CD8-positive, alpha-beta memory T cell (primary cell): ENCODE data around the gene LRRC3. TPM values are rescaled to one million over a fixed set of nuclear protein-coding genes. Genes with fewer than 3 reads are reported as not detected.

Experiments
- CTCF ChIA-PET: fragments of 350-600 bp; sonication (Branson Sonifier 250); formaldehyde crosslinking; loops from one replicate; lab custom pipeline; 2021; ENCODE audit warnings: antibody characterized with exemption; lab: Charles Lee
- POLR2A ChIA-PET: fragments of 350-600 bp; sonication (Branson Sonifier 250); formaldehyde crosslinking; loops from one replicate; lab custom pipeline; 2021; ENCODE audit warnings: antibody characterized with exemption; lab: Charles Lee
- DNase-seq, 5 donors: peaks; one replicate each; pipeline versions ENCODE4 v3.0.0 to v3.0.0-alpha.2; 2020 to 2022; ENCODE audit warnings: mixed read lengths in 1 of 5
- H3K27ac ChIP-seq: one replicate; pipeline ENCODE4 v1.7.0; 2013; ENCODE audit warnings: low read depth, mild to moderate bottlenecking, low read length, moderate library complexity
- H3K27me3 ChIP-seq: 2 replicates; pipeline ENCODE4 v1.7.0; 2013; ENCODE audit warnings: low read length, mild to moderate bottlenecking; ENCODE audit not compliant: insufficient read depth, poor library complexity, severe bottlenecking
- H3K36me3 ChIP-seq: 2 replicates; pipeline ENCODE4 v1.7.0; 2013; ENCODE audit warnings: mild to moderate bottlenecking, low read length, moderate library complexity; ENCODE audit not compliant: insufficient read depth
- H3K4me1 ChIP-seq: 2 replicates; pipeline ENCODE4 v1.7.0; 2013; ENCODE audit warnings: mild to moderate bottlenecking, low read length, moderate library complexity; ENCODE audit not compliant: insufficient read depth
- H3K4me3 ChIP-seq: 2 replicates; pipeline ENCODE4 v1.7.0; 2013; ENCODE audit warnings: mild to moderate bottlenecking, low read length
- H3K9me3 ChIP-seq: 2 replicates; pipeline ENCODE4 v1.7.0; 2013; ENCODE audit warnings: mild to moderate bottlenecking, low read length
- H3K27ac Mint-ChIP-seq, 8 donors: one replicate each; pipeline ENCODE4 v1.8.0; 2020 to 2021; ENCODE audit warnings: mixed read lengths in 8 of 8, mild to moderate bottlenecking in 6 of 8, inconsistent platforms in 3 of 8, moderate library complexity in 3 of 8
- H3K27me3 Mint-ChIP-seq, 2 donors: one replicate each; pipeline ENCODE4 v1.8.0; 2020 to 2021; ENCODE audit warnings: mixed read lengths in 2 of 2, mild to moderate bottlenecking in 1 of 2, moderate library complexity in 1 of 2
- H3K36me3 Mint-ChIP-seq, 3 donors: one replicate each; pipeline ENCODE4 v1.8.0; 2020 to 2021; ENCODE audit warnings: mixed read lengths in 3 of 3, inconsistent platforms in 1 of 3, mild to moderate bottlenecking in 1 of 3
- H3K4me1 Mint-ChIP-seq, 3 donors: one replicate each; pipeline ENCODE4 v1.8.0; 2020 to 2021; ENCODE audit warnings: mixed read lengths in 3 of 3, inconsistent platforms in 1 of 3, mild to moderate bottlenecking in 1 of 3
- H3K4me3 Mint-ChIP-seq, 7 donors: one replicate each; pipeline ENCODE4 v1.8.0; 2020 to 2021; ENCODE audit warnings: mixed read lengths in 7 of 7, mild to moderate bottlenecking in 6 of 7, moderate library complexity in 4 of 7, inconsistent platforms in 2 of 7
- H3K9me3 Mint-ChIP-seq, 5 donors: one replicate each; pipeline ENCODE4 v1.8.0; 2020 to 2022; ENCODE audit warnings: mixed read lengths in 5 of 5, mild to moderate bottlenecking in 3 of 5, moderate library complexity in 2 of 5, inconsistent platforms in 1 of 5
- polyA plus RNA-seq: library from polyadenylated mRNA; unstranded; fragments of 300-500 nt; fragmentation: Illumina TruSeq; gene quantifications from one replicate; pipeline ENCODE4 v1.2.3, GENCODE V29; 2021
- total RNA-seq, 2 experiments: library from RNA; stranded (reverse); gene quantifications; one replicate each; pipeline ENCODE4 v1.2.3, GENCODE V29; 2021

The LRRC3 gene
- total and polyA plus RNA-seq, 3 experiments from 2014 or later = 0.17 to 0.90 (median 0.80) TPM

- Mint-ChIP-seq H3K36me3 (no peaks in the 10 kb centered on the region), H3K9me3 (no peaks in the 10 kb centered on the region), H3K4me3 (no peak overlapping the region), H3K4me1 (no peaks in the 10 kb centered on the region), H3K27ac (no peak overlapping the region), H3K27me3 (no peaks in the 10 kb centered on the region)
- no peaks in the 10 kb centered on the region for H3K36me3 ChIP-seq
- DNase-seq = peak in 1 of 5 donors; percentile 43
- CTCF ChIA-PET = no interaction called here
- no peaks in the 10 kb centered on the region for H3K4me1 ChIP-seq
- no peak overlapping the region for H3K27ac ChIP-seq
- POLR2A ChIA-PET = no interaction called here
- H3K27me3 ChIP-seq = no peaks in the 10 kb centered on the region
- no peak overlapping the region for H3K4me3 ChIP-seq
- H3K9me3 ChIP-seq = no peaks in the 10 kb centered on the region
These were observed 17.4 kb upstream of the LRRC3 start for GRCh38 chr21:44437696-44438431.

- H3K9me3 ChIP-seq = no peaks in the 10 kb centered on the region
- H3K36me3 ChIP-seq = no peaks in the 10 kb centered on the region
- ChIA-PET POLR2A (no interaction called here), CTCF (no interaction called here)
- H3K4me1 ChIP-seq = no peaks in the 10 kb centered on the region
- no peaks in the 10 kb centered on the region for H3K9me3 Mint-ChIP-seq
- DNase-seq = peak in 1 of 5 donors; percentile 46
- H3K4me3 Mint-ChIP-seq = no peak overlapping the region
- H3K27ac ChIP-seq = no peak overlapping the region
- H3K27me3 ChIP-seq = no peaks in the 10 kb centered on the region
- H3K4me3 ChIP-seq = no peak overlapping the region
- no peaks in the 10 kb centered on the region for H3K36me3 Mint-ChIP-seq
- H3K4me1 Mint-ChIP-seq = no peaks in the 10 kb centered on the region
- H3K27me3 Mint-ChIP-seq = no peaks in the 10 kb centered on the region
- no peak overlapping the region for H3K27ac Mint-ChIP-seq
These were observed 16.6 kb upstream of the LRRC3 start for GRCh38 chr21:44438531-44439210.

- H3K36me3 Mint-ChIP-seq = no peaks in the 10 kb centered on the region
- no peak overlapping the region for H3K4me3 Mint-ChIP-seq
- no peaks in the 10 kb centered on the region for H3K4me1 Mint-ChIP-seq
- H3K27me3 Mint-ChIP-seq = peaks cover 0 to under 1% of the 10 kb centered on the region in 2 donors
- no peak overlapping the region for H3K27ac Mint-ChIP-seq
- CTCF ChIA-PET = no interaction called here
- Histone ChIP-seq H3K4me3 (no peak overlapping the region), H3K36me3 (no peaks in the 10 kb centered on the region), H3K27ac (no peak overlapping the region), H3K9me3 (no peaks in the 10 kb centered on the region), H3K4me1 (no peaks in the 10 kb centered on the region), H3K27me3 (no peaks in the 10 kb centered on the region)
- no peaks in the 10 kb centered on the region for H3K9me3 Mint-ChIP-seq
- POLR2A ChIA-PET = no interaction called here
- no peak for DNase-seq
These were observed 16.1 kb upstream of the LRRC3 start for GRCh38 chr21:44439211-44439600.

- Histone ChIP-seq H3K27ac (no peak overlapping the region), H3K27me3 (no peaks in the 10 kb centered on the region), H3K4me1 (no peaks in the 10 kb centered on the region), H3K36me3 (no peaks in the 10 kb centered on the region), H3K4me3 (no peak overlapping the region), H3K9me3 (no peaks in the 10 kb centered on the region)
- peak in 1 of 5 donors; percentile 39 for DNase-seq
- ChIA-PET CTCF (no interaction called here), POLR2A (no interaction called here)
- Mint-ChIP-seq H3K9me3 (no peaks in the 10 kb centered on the region), H3K4me1 (no peaks in the 10 kb centered on the region), H3K27me3 (peaks cover 5 to 9% of the 10 kb centered on the region in 2 donors), H3K4me3 (no peak overlapping the region), H3K27ac (no peak overlapping the region), H3K36me3 (no peaks in the 10 kb centered on the region)
These were observed 14.9 kb upstream of the LRRC3 start for GRCh38 chr21:44440241-44441040.

GRCh38 chr21:44441041-44441400 lies 14.3 kb upstream of the LRRC3 start:
- CTCF ChIA-PET = no interaction called here
- Mint-ChIP-seq H3K4me1 (no peaks in the 10 kb centered on the region), H3K9me3 (no peaks in the 10 kb centered on the region), H3K36me3 (no peaks in the 10 kb centered on the region), H3K4me3 (no peak overlapping the region), H3K27ac (no peak overlapping the region), H3K27me3 (peaks cover 5 to 9% of the 10 kb centered on the region in 2 donors)
- no peaks in the 10 kb centered on the region for H3K36me3 ChIP-seq
- H3K27me3 ChIP-seq = no peaks in the 10 kb centered on the region
- peak in 1 of 5 donors; percentile 31 for DNase-seq
- H3K9me3 ChIP-seq = no peaks in the 10 kb centered on the region
- POLR2A ChIA-PET = no interaction called here
- no peak overlapping the region for H3K27ac ChIP-seq
- H3K4me3 ChIP-seq = no peak overlapping the region
- H3K4me1 ChIP-seq = no peaks in the 10 kb centered on the region

- no peak overlapping the region for H3K4me3 Mint-ChIP-seq
These were observed 13.6 kb upstream of the LRRC3 start for GRCh38 chr21:44441581-44442265.

GRCh38 chr21:44442266-44443125 lies 12.8 kb upstream of the LRRC3 start:
- no peak overlapping the region for H3K27ac ChIP-seq
- Mint-ChIP-seq H3K9me3 (no peaks in the 10 kb centered on the region), H3K27ac (no peak overlapping the region), H3K27me3 (peaks cover 9 to 17% of the 10 kb centered on the region in 2 donors), H3K36me3 (no peaks in the 10 kb centered on the region), H3K4me1 (no peaks in the 10 kb centered on the region), H3K4me3 (no peak overlapping the region)
- H3K9me3 ChIP-seq = no peaks in the 10 kb centered on the region
- no peaks in the 10 kb centered on the region for H3K4me1 ChIP-seq
- no peaks in the 10 kb centered on the region for H3K36me3 ChIP-seq
- ChIA-PET POLR2A (no interaction called here), CTCF (interaction anchor here (1.1 kb wide), 1 partner anchor 21 kb away, joined by 3 read pairs; no protein-coding TSS in a partner anchor)
- H3K27me3 ChIP-seq = no peaks in the 10 kb centered on the region
- no peak overlapping the region for H3K4me3 ChIP-seq
- DNase-seq = no peak

More at GRCh38 chr21:44441581-44442265, 13.6 kb upstream of the LRRC3 start:
- H3K36me3 Mint-ChIP-seq = no peaks in the 10 kb centered on the region
- H3K27ac Mint-ChIP-seq = no peak overlapping the region
- CTCF ChIA-PET = no interaction called here
- peaks cover 9 to 13% of the 10 kb centered on the region in 2 donors for H3K27me3 Mint-ChIP-seq
- Histone ChIP-seq H3K27ac (no peak overlapping the region), H3K27me3 (no peaks in the 10 kb centered on the region), H3K36me3 (no peaks in the 10 kb centered on the region), H3K4me3 (no peak overlapping the region), H3K9me3 (no peaks in the 10 kb centered on the region), H3K4me1 (no peaks in the 10 kb centered on the region)
- POLR2A ChIA-PET = no interaction called here
- no peaks in the 10 kb centered on the region for H3K4me1 Mint-ChIP-seq
- H3K9me3 Mint-ChIP-seq = no peaks in the 10 kb centered on the region
- peak in 1 of 5 donors; percentile 44 for DNase-seq
